Calu3 (cell line): ENCODE measurements around the gene HOXB7. TPM values are rescaled to one million over a fixed set of nuclear protein-coding genes. Genes with fewer than 3 reads are reported as not detected.

Experiments
- BruUV-seq: library from RNA; stranded (reverse); fragments of 400-500 nt; replicated peaks from 2 replicates; lab custom pipeline; 2021; lab: Mats Ljungman, UMichigan
- CTCF ChIA-PET: fragments of 300-600 bp; sonication (Branson Sonifier 250); formaldehyde crosslinking; loops from one replicate; lab custom pipeline; 2022; ENCODE audit warnings: antibody characterized with exemption; lab: Charles Lee
- DNase-seq: peaks from one replicate; pipeline ENCODE4 v3.0.0; 2022
- H3K27ac Mint-ChIP-seq: one replicate; pipeline ENCODE4 v1.8.0; 2022; ENCODE audit warnings: mixed read lengths; ENCODE audit not compliant: unreplicated experiment
- H3K27me3 Mint-ChIP-seq: one replicate; pipeline ENCODE4 v1.8.0; 2022; ENCODE audit warnings: mixed read lengths; ENCODE audit not compliant: unreplicated experiment
- H3K36me3 Mint-ChIP-seq: one replicate; pipeline ENCODE4 v1.8.0; 2022; ENCODE audit warnings: mild to moderate bottlenecking, moderate library complexity, mixed read lengths; ENCODE audit not compliant: insufficient read depth, unreplicated experiment
- H3K4me1 Mint-ChIP-seq: one replicate; pipeline ENCODE4 v1.8.0; 2022; ENCODE audit warnings: mild to moderate bottlenecking, low read depth, mixed read lengths; ENCODE audit not compliant: unreplicated experiment
- H3K4me3 Mint-ChIP-seq: one replicate; pipeline ENCODE4 v1.8.0; 2022; ENCODE audit warnings: mild to moderate bottlenecking, low read depth, moderate library complexity, mixed read lengths; ENCODE audit not compliant: unreplicated experiment
- H3K9me3 Mint-ChIP-seq: one replicate; pipeline ENCODE4 v1.8.0; 2022; ENCODE audit warnings: low read depth, mixed read lengths; ENCODE audit not compliant: unreplicated experiment
- intact Hi-C: fragments of 100-400 bp; cut with micrococcal nuclease; formaldehyde crosslinking; loops from one replicate; pipeline ENCODE4 v1.10.0; 2022; ENCODE audit not compliant: unreplicated experiment
- total RNA-seq: library from RNA; stranded (reverse); gene quantifications from 2 replicates; pipeline ENCODE4 v1.2.3, GENCODE V29; 2022
- TF ChIP-seq, protein P1 (sequence below): fragments of 200-600 bp; IDR thresholded peaks from one replicate; pipeline ENCODE4 v1.8.0; 2022; ENCODE audit warnings: antibody characterized with exemption; ENCODE audit not compliant: unreplicated experiment

HOXB7 gene
- total RNA-seq, 1 experiment from 2014 or later, result 30.2 TPM

DNA sequence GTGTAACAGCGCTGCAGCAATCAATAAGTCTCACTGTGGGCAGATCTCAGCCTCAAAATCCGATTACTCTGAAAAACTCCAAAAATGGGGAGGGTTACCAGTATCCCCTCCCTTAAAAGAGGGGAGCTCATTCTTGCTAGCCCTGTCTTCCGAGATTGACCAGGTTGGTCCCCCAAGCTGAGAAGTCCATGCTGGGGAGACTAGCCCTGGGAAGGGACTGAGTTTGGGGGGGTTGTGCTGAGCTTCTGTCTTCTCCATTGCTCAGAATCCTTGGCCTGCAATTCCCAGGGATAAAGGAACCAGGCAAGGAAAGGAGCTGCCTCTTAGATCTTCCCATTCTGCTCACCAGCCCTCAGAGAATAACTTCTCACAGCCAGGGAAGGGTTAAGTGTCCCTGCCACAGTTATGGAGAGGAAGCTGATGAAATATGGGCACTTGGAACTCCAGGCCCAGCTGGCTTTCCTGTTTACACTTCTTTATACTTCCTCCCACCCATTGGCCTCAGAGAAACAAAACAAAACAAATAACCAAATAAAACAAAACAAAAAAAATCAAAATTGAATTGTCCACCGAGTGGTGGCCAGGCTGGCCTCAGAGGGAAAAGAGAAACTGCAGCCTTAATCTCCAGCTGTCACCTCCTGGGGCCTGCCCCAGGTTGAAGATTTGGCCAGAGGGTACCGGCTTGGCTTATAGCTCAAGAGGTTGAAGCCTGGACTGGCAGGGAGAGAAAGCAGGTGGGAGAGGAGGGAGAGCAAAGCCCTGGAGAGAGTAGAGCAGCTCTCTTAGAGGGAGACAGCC lies 23.3 kb downstream of the HOXB7 start:
- CTCF ChIA-PET, result interaction anchor here (0.5 to 1.8 kb wide), 13 partner anchors 7 to 328 kb away, joined by 3 to 10 read pairs (median 4); no protein-coding TSS in a partner anchor
- Mint-ChIP-seq H3K4me1 (peaks cover 80% of the 10 kb centered on the region), H3K36me3 (peaks cover 95% of the 10 kb centered on the region), H3K4me3 (peak overlapping the region; percentile 88), H3K27ac (peak overlapping the region; percentile 95), H3K27me3 (peaks cover 16% of the 10 kb centered on the region), H3K9me3 (no peaks in the 10 kb centered on the region)
- DNase-seq, result no peak
- TF ChIP-seq, protein P1, sequence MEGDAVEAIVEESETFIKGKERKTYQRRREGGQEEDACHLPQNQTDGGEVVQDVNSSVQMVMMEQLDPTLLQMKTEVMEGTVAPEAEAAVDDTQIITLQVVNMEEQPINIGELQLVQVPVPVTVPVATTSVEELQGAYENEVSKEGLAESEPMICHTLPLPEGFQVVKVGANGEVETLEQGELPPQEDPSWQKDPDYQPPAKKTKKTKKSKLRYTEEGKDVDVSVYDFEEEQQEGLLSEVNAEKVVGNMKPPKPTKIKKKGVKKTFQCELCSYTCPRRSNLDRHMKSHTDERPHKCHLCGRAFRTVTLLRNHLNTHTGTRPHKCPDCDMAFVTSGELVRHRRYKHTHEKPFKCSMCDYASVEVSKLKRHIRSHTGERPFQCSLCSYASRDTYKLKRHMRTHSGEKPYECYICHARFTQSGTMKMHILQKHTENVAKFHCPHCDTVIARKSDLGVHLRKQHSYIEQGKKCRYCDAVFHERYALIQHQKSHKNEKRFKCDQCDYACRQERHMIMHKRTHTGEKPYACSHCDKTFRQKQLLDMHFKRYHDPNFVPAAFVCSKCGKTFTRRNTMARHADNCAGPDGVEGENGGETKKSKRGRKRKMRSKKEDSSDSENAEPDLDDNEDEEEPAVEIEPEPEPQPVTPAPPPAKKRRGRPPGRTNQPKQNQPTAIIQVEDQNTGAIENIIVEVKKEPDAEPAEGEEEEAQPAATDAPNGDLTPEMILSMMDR, result no peak
- intact Hi-C loops, result no loop called here
- no TSS peak for BruUV-seq

DNA sequence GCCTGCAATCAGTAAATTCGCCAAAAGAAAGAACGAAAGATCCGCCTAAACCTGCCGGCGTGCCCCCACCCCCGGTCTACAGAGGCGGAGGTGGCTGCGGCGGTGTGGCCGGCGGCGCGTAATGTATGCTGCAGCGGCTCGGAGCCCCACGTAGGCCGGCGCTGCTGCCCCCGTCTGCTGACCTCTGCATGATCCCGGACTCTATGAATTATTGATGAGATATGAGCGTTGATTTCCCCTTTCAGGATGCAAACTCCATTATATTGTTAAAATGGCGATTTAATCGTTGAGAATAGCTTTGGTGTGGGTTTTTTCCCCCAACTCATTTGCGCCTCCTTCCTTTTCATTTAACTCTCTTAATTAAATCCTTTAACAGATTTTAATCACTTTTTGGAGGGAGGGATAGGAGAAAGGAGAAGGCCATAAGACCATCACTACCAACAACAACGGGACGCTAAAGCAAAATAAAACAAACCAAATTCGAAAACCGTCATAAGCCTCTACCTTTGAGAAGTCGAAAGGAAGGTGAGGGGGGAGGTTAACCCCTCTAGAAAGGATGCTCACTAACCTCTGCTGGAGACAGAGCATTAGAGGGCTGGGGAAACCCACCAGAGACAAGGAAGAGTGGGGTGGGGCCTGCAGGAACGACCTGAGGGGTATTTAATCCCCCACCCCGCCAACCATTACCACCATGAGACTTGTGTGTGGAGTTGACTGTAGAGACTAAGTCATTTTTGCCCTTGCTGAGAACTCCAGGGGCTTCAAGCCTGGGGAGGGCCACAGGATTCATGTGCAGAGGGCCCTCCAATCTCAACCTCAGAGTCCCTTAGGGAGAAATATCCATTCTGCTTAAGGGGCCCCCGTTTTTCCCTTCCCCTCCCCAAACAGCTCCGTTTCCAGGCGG lies 24.2 kb downstream of the HOXB7 start:
- Mint-ChIP-seq H3K9me3 (no peaks in the 10 kb centered on the region), H3K27ac (peak overlapping the region; percentile 95)

DNA sequence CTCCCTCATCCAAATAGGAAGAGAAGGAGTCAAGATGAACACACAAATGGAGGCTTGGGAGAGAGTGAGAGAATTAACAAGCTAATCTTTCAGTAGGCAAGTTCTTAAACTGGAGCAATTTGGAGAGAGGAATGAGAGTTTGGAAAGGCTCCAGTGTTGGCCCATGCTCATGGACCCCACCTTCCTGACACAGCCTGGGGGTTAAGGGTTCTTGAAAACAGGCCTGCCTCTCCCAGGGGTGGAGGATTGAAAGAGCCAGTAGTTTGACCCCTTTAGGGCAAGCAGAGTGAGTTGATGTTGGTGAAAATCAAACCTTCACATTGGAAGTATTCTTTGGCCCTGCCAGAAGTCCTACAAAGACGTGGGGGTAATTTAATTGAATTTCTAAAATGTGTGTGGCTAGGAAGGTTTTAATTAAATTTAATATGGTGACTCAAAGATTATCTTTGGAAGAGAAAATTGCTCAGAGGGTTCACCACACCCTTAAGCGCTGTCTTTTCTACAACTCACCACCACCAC lies 26.5 kb downstream of the HOXB7 start:
- Mint-ChIP-seq H3K27ac (peak overlapping the region; percentile 95), H3K9me3 (no peaks in the 10 kb centered on the region), H3K4me3 (peak overlapping the region; percentile 88), H3K36me3 (peaks cover 95% of the 10 kb centered on the region), H3K27me3 (peaks cover 24% of the 10 kb centered on the region), H3K4me1 (peaks cover 78% of the 10 kb centered on the region)
- CTCF ChIA-PET, result interaction anchor here (0.8 to 0.9 kb wide), 2 partner anchors 22 to 62 kb away, joined by 3 to 4 read pairs; no protein-coding TSS in a partner anchor
- no peak for DNase-seq
- intact Hi-C loops, result no loop called here
- TF ChIP-seq, protein P1, result no peak
- no TSS peak for BruUV-seq

More for the DNA sequence above, 24.2 kb downstream of the HOXB7 start:
- intact Hi-C loops, result no loop called here
- DNase-seq, result peak; percentile 75
- peaks cover 81% of the 10 kb centered on the region for H3K4me1 Mint-ChIP-seq
- CTCF ChIA-PET, result interaction anchor here (0.6 to 1.4 kb wide), 3 partner anchors 31 to 251 kb away, joined by 3 to 5 read pairs (median 4); no protein-coding TSS in a partner anchor
- BruUV-seq, result no TSS peak
- H3K4me3 Mint-ChIP-seq, result peak overlapping the region; percentile 88
- H3K27me3 Mint-ChIP-seq, result peaks cover 16% of the 10 kb centered on the region
- TF ChIP-seq, protein P1, result no peak
- peaks cover 95% of the 10 kb centered on the region for H3K36me3 Mint-ChIP-seq

DNA sequence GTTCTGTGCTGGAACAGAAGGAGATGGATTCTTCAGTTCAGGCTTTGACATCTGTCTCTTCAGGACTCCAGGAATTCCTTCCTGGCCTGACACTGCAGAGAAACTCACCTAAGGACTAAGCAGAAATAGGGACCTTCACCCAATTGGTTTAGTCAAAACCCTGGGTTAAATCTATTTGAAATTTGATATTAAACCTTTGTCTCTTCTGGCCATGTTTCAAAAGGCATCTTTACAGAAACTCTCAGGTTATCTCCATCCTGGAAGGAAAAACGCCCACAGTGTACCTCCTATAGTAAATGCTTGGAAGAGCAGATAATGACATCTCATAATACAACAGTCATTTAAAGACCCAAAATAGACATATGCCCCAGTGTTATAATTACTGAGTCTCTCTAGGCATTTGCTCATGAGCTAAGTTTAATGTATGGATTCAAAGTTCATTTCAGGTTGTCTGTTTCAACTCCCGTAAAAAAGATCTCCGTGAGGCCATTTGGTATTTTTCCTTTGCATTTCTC lies 27.1 kb downstream of the HOXB7 start:
- H3K36me3 Mint-ChIP-seq, result peaks cover 96% of the 10 kb centered on the region
- H3K4me3 Mint-ChIP-seq, result peak overlapping the region; percentile 88
- no peaks in the 10 kb centered on the region for H3K9me3 Mint-ChIP-seq
- H3K4me1 Mint-ChIP-seq, result peaks cover 80% of the 10 kb centered on the region
- DNase-seq, result no peak
- CTCF ChIA-PET, result interaction anchor here (0.6 to 1.5 kb wide), 5 partner anchors 21 to 324 kb away, joined by 3 to 7 read pairs (median 4); no protein-coding TSS in a partner anchor
- no TSS peak for BruUV-seq
- intact Hi-C loops, result no loop called here
- peak overlapping the region; percentile 95 for H3K27ac Mint-ChIP-seq
- TF ChIP-seq, protein P1, result no peak
- H3K27me3 Mint-ChIP-seq, result peaks cover 29% of the 10 kb centered on the region
